MG63 (cell line): ENCODE results near the gene RBM23. TPM values are rescaled to one million over a fixed set of nuclear protein-coding genes. Genes with fewer than 3 reads are reported as not detected.

ENCODE experiments used
- total RNA-seq: library from RNA; depleted of rRNA; stranded (reverse); fragments of >200 nt; shearing (Covaris generic); gene quantifications from 2 replicates; pipeline ENCODE4 v1.2.3, GENCODE V29; 2014; ENCODE audit warnings: low replicate concordance; rRNA removed

The RBM23 gene
- total RNA-seq, 1 experiment from 2014 or later, result 27.8 TPM

Other genes starting within 250 kb of the RBM23 start
- gene OXA1L, start 152.5 kb downstream of the RBM23 start, total RNA-seq, result 47.3 and 67.5 TPM in 2 replicates
- 4.0 TPM in 1 of 2 replicates, not detected in the other for gene SLC7A7, start 103.7 kb downstream of the RBM23 start, total RNA-seq
- gene MRPL52, start 89.3 kb downstream of the RBM23 start, total RNA-seq, result 22.1 and 92.8 TPM in 2 replicates
- 85.2 and 124 TPM in 2 replicates for gene MMP14, start 82.6 kb downstream of the RBM23 start, total RNA-seq
- 6.4 and 21.9 TPM in 2 replicates for gene LRP10, start 47.4 kb downstream of the RBM23 start, total RNA-seq
- not detected in 2 replicates for gene REM2, start 35.9 kb downstream of the RBM23 start, total RNA-seq
- 99.2 and 100 TPM in 2 replicates for gene PRMT5, start 10.2 kb upstream of the RBM23 start, total RNA-seq
- 41.3 and 76.1 TPM in 2 replicates for gene HAUS4, start 37.9 kb upstream of the RBM23 start, total RNA-seq
- 60.8 and 69.6 TPM in 2 replicates for gene AJUBA, start 63.4 kb upstream of the RBM23 start, total RNA-seq
- 3.7 and 12.3 TPM in 2 replicates for gene C14orf93, start 91.0 kb upstream of the RBM23 start, total RNA-seq
- gene PSMB5, start 115.8 kb upstream of the RBM23 start, total RNA-seq, result 170 and 273 TPM in 2 replicates
- not detected in 2 replicates for gene PSMB11, start 123.1 kb upstream of the RBM23 start, total RNA-seq
- gene CDH24, start 138.4 kb upstream of the RBM23 start, total RNA-seq, result 1.4 and 1.9 TPM in 2 replicates
- 39.7 and 52.2 TPM in 2 replicates for gene ACIN1, start 176.0 kb upstream of the RBM23 start, total RNA-seq
- gene C14orf119, start 176.4 kb upstream of the RBM23 start, total RNA-seq, result 9.6 and 22.8 TPM in 2 replicates
- gene CIROP, start 185.8 kb upstream of the RBM23 start, total RNA-seq, result not detected in 2 replicates
- gene CEBPE, start 200.1 kb upstream of the RBM23 start, total RNA-seq, result not detected in 2 replicates